Suprapubic skin (tissue), 4 donors: Measurements from ENCODE around the gene RNF31.

Experiments
- CTCF ChIP-seq, 2 donors: fragments of 200-600 bp in 1 of 2; fragments of 450-650 bp in 1 of 2; sonication (generic) in 1 of 2; IDR thresholded peaks; one replicate each; pipeline ENCODE4 v1.5.1; 2016 to 2019; ENCODE audit warnings: antibody characterized with exemption in 2 of 2, mild to moderate bottlenecking in 1 of 2, moderate library complexity in 1 of 2
- EP300 ChIP-seq: sonication (generic); formaldehyde crosslinking; IDR thresholded peaks from one replicate; pipeline ENCODE4 v1.6.1; 2017; ENCODE audit warnings: antibody characterized with exemption
- POLR2A ChIP-seq, 2 donors: fragments of 450-650 bp; IDR thresholded peaks; one replicate each; pipeline ENCODE4 v1.6.1; 2017; ENCODE audit warnings: antibody characterized with exemption in 2 of 2, mild to moderate bottlenecking in 2 of 2, moderate library complexity in 2 of 2
- POLR2AphosphoS5 ChIP-seq, 3 donors: sonication (generic); formaldehyde crosslinking; IDR thresholded peaks; one replicate each; pipeline ENCODE4 v1.6.1; 2017; ENCODE audit warnings: antibody characterized with exemption in 3 of 3

DNA sequence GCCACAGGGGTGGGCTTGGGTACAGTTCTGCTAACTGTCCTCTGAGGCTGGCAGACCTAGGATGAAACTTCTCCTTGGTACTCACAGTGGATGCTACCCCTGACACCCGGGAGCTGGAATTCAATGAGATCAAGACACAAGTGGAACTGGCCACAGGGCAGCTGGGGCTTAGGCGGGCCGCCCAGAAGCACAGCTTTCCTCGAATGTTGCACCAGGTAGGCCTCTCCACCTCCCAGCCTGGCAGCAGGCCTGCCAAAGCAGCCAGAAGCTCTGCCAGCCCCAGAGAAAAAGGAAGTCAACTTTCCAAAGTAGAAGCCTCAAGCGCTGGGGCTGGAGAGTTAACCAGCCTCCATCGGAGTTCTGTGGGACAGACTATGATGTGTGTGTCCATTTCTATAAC lies 30.1 kb upstream of the RNF31 start:
- no peak for TF ChIP-seq CTCF (IDR thresholded peaks at IDR 0.05)
- no peak for TF ChIP-seq POLR2AphosphoS5 (IDR thresholded peaks at IDR 0.05)
- TF ChIP-seq POLR2A (IDR thresholded peaks at IDR 0.05) = no peak
- TF ChIP-seq EP300 = no peak
